WERI-Rb-1 (cell line): ENCODE measurements around the gene FOXM1.

Source experiments
- DNase-seq: peaks from one replicate; pipeline ENCODE4 v3.0.0-alpha.2; 2020
- H3K27ac ChIP-seq: fragments of 250-450 bp; sonication (Bioruptor Pico); 2 replicates; pipeline ENCODE4 v1.5.1; 2020; ENCODE audit warnings: mild to moderate bottlenecking, moderate library complexity
- H3K27me3 ChIP-seq: fragments of 250-450 bp; sonication (Bioruptor Pico); 2 replicates; pipeline ENCODE4 v1.5.1; 2021; ENCODE audit warnings: mild to moderate bottlenecking, low read depth, moderate library complexity; ENCODE audit not compliant: insufficient read depth, severe bottlenecking
- H3K36me3 ChIP-seq: fragments of 250-450 bp; sonication (Bioruptor Pico); 2 replicates; pipeline ENCODE4 v1.5.1; 2020; ENCODE audit warnings: mild to moderate bottlenecking, moderate library complexity
- H3K4me3 ChIP-seq: 2 replicates; pipeline ENCODE4 v1.5.1; 2011; ENCODE audit warnings: low read depth, mild to moderate bottlenecking, control low read depth, low read length
- H3K9me3 ChIP-seq: fragments of 250-450 bp; sonication (Bioruptor Pico); 2 replicates; pipeline ENCODE4 v1.5.1; 2021; ENCODE audit warnings: mild to moderate bottlenecking, moderate library complexity; ENCODE audit not compliant: severe bottlenecking
- TF ChIP-seq, protein P1 (sequence below): IDR thresholded peaks from 2 replicates; pipeline ENCODE4 v1.5.1; 2011; ENCODE audit warnings: low read depth, mild to moderate bottlenecking, control low read depth, inconsistent platforms, low read length

The FOXM1 gene

DNA sequence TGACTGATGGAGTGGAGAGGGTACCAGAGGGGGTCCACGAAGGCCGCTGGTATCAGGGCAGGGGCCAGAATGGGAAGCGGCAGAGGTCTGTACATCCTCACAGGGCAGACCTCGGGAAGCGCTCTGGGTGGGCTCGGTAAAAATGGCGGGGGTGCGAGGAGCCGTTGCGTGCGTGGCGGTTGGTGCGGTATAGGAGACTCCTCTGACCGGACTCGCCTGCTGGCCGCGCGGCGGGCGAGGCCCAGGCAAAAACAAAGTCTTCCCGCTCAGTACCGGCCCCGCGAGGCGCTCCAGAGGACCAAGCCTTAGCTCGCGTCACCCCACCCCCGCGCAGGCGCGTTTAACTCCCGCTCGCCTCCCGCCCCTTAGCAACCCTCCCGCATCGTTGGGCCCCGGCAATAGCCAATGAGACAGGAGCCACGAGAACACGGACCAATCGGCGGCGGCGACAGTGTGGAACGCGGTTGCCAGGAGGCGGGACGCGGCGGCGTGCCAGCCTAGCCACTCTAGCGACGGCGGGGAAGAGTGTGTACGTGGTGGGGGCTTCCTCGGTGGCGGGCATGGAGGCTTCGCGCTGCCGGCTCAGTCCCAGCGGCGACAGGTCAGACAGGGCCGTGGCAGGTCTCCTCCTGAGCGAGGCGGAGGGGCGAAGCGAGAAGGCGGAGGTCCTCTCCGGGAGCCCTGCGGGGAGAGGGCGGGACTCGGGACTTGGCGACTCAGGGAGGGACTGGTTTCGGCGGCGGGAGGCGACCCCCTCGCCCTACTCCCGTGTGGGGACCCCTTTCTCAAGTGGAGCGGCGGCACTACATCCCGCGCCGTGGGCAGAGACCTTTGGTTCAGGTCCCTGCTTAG, 13.6 kb upstream of the FOXM1 start, which contains the start of gene TULP3:
TSS of gene TULP3 (plus strand) at position 504 of the 852 bp plus-strand sequence. CDS start at position 561, 57 bp downstream.
- no peaks in the 10 kb centered on the region for H3K27me3 ChIP-seq
- peak; percentile 99 for DNase-seq
- H3K4me3 ChIP-seq: peak within 1 kb of the TSS; percentile 70
- TF ChIP-seq, protein P1, sequence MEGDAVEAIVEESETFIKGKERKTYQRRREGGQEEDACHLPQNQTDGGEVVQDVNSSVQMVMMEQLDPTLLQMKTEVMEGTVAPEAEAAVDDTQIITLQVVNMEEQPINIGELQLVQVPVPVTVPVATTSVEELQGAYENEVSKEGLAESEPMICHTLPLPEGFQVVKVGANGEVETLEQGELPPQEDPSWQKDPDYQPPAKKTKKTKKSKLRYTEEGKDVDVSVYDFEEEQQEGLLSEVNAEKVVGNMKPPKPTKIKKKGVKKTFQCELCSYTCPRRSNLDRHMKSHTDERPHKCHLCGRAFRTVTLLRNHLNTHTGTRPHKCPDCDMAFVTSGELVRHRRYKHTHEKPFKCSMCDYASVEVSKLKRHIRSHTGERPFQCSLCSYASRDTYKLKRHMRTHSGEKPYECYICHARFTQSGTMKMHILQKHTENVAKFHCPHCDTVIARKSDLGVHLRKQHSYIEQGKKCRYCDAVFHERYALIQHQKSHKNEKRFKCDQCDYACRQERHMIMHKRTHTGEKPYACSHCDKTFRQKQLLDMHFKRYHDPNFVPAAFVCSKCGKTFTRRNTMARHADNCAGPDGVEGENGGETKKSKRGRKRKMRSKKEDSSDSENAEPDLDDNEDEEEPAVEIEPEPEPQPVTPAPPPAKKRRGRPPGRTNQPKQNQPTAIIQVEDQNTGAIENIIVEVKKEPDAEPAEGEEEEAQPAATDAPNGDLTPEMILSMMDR: no peak
- H3K36me3 ChIP-seq: peaks cover 40% of the 10 kb centered on the region
- peak within 1 kb of the TSS; percentile 87 for H3K27ac ChIP-seq
- no peaks in the 10 kb centered on the region for H3K9me3 ChIP-seq

DNA sequence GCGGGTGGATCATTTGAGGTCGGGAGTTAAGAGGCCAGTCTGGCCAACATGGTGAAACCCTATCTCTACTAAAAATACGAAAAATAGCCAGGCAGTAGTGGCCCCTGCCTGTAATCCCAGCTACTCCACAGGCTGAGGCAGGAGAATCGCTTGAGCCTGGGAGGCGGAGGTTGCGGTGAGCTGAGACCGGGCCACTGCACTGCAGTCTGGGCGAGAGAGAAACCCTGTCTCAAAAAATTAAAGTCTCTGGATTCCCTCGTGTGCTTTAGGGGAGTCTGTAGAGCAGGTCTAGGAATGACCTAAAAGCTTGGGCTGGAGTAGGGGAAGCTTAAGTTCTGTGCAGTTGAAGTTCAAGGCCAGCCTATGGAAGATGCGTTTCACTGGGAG, 13.0 kb upstream of the FOXM1 start:
- H3K9me3 ChIP-seq: no peaks in the 10 kb centered on the region
- H3K36me3 ChIP-seq: peaks cover 39% of the 10 kb centered on the region
- H3K27me3 ChIP-seq: no peaks in the 10 kb centered on the region
- H3K4me3 ChIP-seq: peak overlapping the region; percentile 70
- H3K27ac ChIP-seq: peak overlapping the region; percentile 87
- TF ChIP-seq, protein P1: no peak
- DNase-seq: no peak

DNA sequence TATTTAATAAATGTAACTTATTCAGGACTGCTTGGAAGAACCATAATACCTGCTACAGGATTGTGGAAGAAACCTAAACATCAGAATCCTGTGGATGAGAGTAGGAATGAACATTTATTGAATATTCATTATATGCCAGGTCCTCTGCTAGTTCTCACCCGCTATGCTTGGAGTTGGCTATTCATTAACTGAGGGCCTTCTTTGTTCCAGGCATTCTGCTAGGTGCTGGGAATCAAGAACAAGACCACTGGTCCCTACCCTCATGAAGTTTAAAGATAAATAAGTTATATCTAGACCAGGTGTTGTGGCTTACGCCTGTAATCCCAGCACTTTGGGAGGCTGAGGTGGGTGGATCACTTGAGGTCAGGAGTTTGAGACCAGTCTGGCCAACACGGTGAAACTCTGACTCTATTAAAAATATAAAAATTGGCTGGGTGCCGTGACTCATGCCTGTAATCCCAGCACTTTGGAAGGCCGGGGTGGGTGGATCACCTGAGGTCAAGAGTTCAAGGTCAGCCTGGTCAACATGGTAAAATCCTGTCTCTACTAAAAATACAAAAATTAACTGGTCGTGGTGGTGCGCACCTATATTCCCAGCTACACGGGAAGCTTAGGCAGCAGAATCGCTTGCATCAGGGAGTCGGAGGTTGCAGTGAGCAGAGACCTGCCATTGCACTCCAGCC, 9.9 kb upstream of the FOXM1 start:
- H3K36me3 ChIP-seq: peaks cover 39% of the 10 kb centered on the region
- H3K27ac ChIP-seq: no peak overlapping the region
- DNase-seq: no peak
- H3K9me3 ChIP-seq: no peaks in the 10 kb centered on the region
- H3K27me3 ChIP-seq: no peaks in the 10 kb centered on the region
- TF ChIP-seq, protein P1: no peak
- no peak overlapping the region for H3K4me3 ChIP-seq

DNA sequence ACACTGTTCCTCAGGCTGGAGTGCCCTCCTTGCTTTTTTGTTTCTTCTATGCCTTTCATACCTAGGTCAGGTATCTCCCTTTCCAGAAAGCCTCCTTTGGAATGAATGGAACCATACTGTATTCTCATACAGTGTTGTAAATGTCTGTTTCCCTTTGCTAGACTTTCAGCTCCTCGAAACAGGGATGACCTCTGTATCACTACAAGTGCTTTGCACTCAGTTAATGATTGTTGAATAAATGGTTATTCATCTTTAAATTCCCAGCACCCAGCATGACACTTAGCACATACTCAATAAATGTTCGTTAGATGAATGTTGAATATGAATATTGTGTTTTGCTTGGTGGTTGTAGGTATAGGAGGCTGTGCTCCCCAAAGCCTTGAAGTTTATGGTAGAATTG, 7.8 kb upstream of the FOXM1 start:
- Histone ChIP-seq H3K27ac (no peak overlapping the region; the same call in 1 of the 2 replicates), H3K27me3 (no peaks in the 10 kb centered on the region), H3K36me3 (peaks cover 52% of the 10 kb centered on the region), H3K4me3 (no peak overlapping the region), H3K9me3 (no peaks in the 10 kb centered on the region)
- DNase-seq: no peak
- TF ChIP-seq, protein P1: no peak

DNA sequence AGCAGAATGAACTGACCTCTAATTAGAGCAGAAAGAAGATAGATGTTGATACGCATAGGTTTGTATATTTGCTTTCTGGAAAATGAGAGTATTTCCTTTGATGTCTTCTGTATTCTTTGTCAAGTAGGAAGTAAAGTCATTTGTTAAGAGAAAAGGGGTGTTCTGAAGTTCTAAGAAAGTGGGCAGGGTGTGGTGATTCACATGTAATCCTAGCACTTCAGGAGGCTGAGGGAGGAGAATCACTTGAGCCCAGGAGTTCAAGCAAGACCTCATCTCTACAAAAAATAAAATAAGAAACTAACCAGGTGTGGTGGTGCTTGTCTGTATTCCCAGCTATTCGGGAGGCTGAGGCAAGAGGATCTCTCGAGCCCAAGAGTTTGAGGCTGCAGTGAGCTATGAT, 2.9 kb upstream of the FOXM1 start:
- H3K9me3 ChIP-seq: no peaks in the 10 kb centered on the region
- DNase-seq: no peak
- H3K36me3 ChIP-seq: peaks cover 29% of the 10 kb centered on the region
- TF ChIP-seq, protein P1: no peak
- no peak overlapping the region for H3K4me3 ChIP-seq
- no peak overlapping the region for H3K27ac ChIP-seq
- H3K27me3 ChIP-seq: no peaks in the 10 kb centered on the region
